DND-41 (cell line): Measurements from ENCODE around the gene PTPRN2.

Source experiments
- ATAC-seq: fragments of 200-7000 bp; cut with Tn5 transposase; 3 replicates; pipeline ENCODE4 v1.9.1; 2021; ENCODE audit warnings: low read depth; ENCODE audit not compliant: insufficient read depth
- DNase-seq: peaks from one replicate; pipeline ENCODE4 v3.0.0-alpha.2; 2020
- H2AFZ ChIP-seq: 2 replicates; pipeline ENCODE4 v1.6.0; 2012; ENCODE audit warnings: low read depth, low read length
- H3K27ac ChIP-seq: 2 replicates; pipeline ENCODE4 v1.5.1; 2012; ENCODE audit warnings: low read length, inconsistent platforms
- H3K27me3 ChIP-seq: fragments of 200-600 bp; sonication (generic); 2 replicates; pipeline ENCODE4 v1.6.0; 2012; ENCODE audit warnings: low read length, mild to moderate bottlenecking, inconsistent platforms; ENCODE audit not compliant: insufficient read depth, poor library complexity
- H3K36me3 ChIP-seq: 2 replicates; pipeline ENCODE4 v1.5.1; 2012; ENCODE audit warnings: low read length, inconsistent platforms; ENCODE audit not compliant: insufficient read depth
- H3K4me1 ChIP-seq: 2 replicates; pipeline ENCODE4 v1.5.1; 2012; ENCODE audit warnings: mild to moderate bottlenecking, low read length; ENCODE audit not compliant: insufficient read depth
- H3K4me2 ChIP-seq: 2 replicates; pipeline ENCODE4 v1.6.0; 2012; ENCODE audit warnings: mild to moderate bottlenecking, moderate library complexity, low read length, inconsistent platforms; ENCODE audit not compliant: insufficient read depth
- H3K4me3 ChIP-seq, 2 experiments: fragments of 200-600 bp in 1 of 2; shearing (Covaris generic) in 1 of 2; 2 replicates each; pipeline ENCODE4 v1.5.1; 2012 to 2016; ENCODE audit warnings: inconsistent platforms in 2 of 2, low read length in 2 of 2, mild to moderate bottlenecking in 2 of 2, low read depth in 1 of 2, moderate library complexity in 1 of 2
- H3K79me2 ChIP-seq: 2 replicates; pipeline ENCODE4 v1.6.0; 2012; ENCODE audit warnings: low read length, inconsistent platforms; ENCODE audit not compliant: insufficient read depth
- H3K9ac ChIP-seq: 2 replicates; pipeline ENCODE4 v1.6.0; 2012; ENCODE audit warnings: low read depth, mild to moderate bottlenecking, inconsistent platforms, low read length, moderate library complexity
- H3K9me3 ChIP-seq: 2 replicates; pipeline ENCODE4 v1.5.1; 2012; ENCODE audit warnings: low read length, moderate library complexity, mild to moderate bottlenecking, inconsistent platforms; ENCODE audit not compliant: insufficient read depth, severe bottlenecking
- H4K20me1 ChIP-seq: 2 replicates; pipeline ENCODE4 v1.6.0; 2012; ENCODE audit warnings: low read length; ENCODE audit not compliant: insufficient read depth
- EZH2 ChIP-seq: IDR thresholded peaks from 3 replicates; pipeline ENCODE4 v1.6.1; 2012; ENCODE audit warnings: borderline replicate concordance, low read depth, mild to moderate bottlenecking, moderate library complexity, low read length, inconsistent platforms; ENCODE audit not compliant: severe bottlenecking
- TF ChIP-seq, protein P1 (sequence below): IDR thresholded peaks from 2 replicates; pipeline ENCODE4 v1.5.1; 2012; ENCODE audit warnings: borderline replicate concordance, low read length, moderate library complexity, mild to moderate bottlenecking; ENCODE audit not compliant: poor library complexity, severe bottlenecking; ENCODE audit errors: extremely low read depth

The PTPRN2 gene

DNA sequence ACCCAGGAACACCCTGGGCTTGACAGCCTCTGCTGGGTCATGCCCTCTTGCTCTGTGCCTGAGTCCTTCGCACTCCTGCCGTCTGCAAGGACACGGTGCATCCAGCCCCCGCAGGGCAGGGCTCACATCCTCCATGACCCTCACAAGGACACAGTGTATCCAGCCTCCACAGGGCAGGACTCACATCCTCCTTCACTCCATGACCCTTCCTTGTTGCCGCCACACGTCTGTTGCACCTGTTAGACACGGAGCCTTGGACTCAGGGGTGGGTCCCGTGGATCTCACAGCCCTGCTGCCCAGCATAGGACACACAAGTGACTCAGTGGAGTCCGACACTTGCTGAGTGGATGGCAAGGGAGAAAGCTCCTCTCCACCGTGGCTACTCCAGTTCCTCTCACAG is 750.1 kb downstream of the PTPRN2 start:
- Histone ChIP-seq H3K79me2 (no peaks in the 10 kb centered on the region), H3K4me3 (no peak overlapping the region), H3K9me3 (peaks cover 7% of the 10 kb centered on the region), H3K4me2 (no peak overlapping the region), H4K20me1 (no peaks in the 10 kb centered on the region), H3K36me3 (no peaks in the 10 kb centered on the region), H2AFZ (no peak overlapping the region), H3K9ac (no peak overlapping the region), H3K27me3 (peaks cover 5% of the 10 kb centered on the region), H3K4me1 (no peaks in the 10 kb centered on the region), H3K27ac (no peak overlapping the region)
- no peak for ATAC-seq
- TF ChIP-seq, protein P1, sequence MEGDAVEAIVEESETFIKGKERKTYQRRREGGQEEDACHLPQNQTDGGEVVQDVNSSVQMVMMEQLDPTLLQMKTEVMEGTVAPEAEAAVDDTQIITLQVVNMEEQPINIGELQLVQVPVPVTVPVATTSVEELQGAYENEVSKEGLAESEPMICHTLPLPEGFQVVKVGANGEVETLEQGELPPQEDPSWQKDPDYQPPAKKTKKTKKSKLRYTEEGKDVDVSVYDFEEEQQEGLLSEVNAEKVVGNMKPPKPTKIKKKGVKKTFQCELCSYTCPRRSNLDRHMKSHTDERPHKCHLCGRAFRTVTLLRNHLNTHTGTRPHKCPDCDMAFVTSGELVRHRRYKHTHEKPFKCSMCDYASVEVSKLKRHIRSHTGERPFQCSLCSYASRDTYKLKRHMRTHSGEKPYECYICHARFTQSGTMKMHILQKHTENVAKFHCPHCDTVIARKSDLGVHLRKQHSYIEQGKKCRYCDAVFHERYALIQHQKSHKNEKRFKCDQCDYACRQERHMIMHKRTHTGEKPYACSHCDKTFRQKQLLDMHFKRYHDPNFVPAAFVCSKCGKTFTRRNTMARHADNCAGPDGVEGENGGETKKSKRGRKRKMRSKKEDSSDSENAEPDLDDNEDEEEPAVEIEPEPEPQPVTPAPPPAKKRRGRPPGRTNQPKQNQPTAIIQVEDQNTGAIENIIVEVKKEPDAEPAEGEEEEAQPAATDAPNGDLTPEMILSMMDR: no peak
- TF ChIP-seq EZH2: no peak
- no peak for DNase-seq

GRCh38 chr7:157837047-157837446 is 750.6 kb downstream of the PTPRN2 start:
- no peaks in the 10 kb centered on the region for H4K20me1 ChIP-seq
- H3K36me3 ChIP-seq: no peaks in the 10 kb centered on the region
- no peaks in the 10 kb centered on the region for H3K4me1 ChIP-seq
- H3K9me3 ChIP-seq: peaks cover 7% of the 10 kb centered on the region
- DNase-seq: no peak
- no peak overlapping the region for H3K9ac ChIP-seq
- ATAC-seq: no peak
- H3K4me2 ChIP-seq: no peak overlapping the region
- peaks cover 3% of the 10 kb centered on the region for H3K27me3 ChIP-seq
- no peak overlapping the region for H3K4me3 ChIP-seq
- no peak overlapping the region for H2AFZ ChIP-seq
- H3K27ac ChIP-seq: no peak overlapping the region
- H3K79me2 ChIP-seq: no peaks in the 10 kb centered on the region
- TF ChIP-seq EZH2: no peak

DNA sequence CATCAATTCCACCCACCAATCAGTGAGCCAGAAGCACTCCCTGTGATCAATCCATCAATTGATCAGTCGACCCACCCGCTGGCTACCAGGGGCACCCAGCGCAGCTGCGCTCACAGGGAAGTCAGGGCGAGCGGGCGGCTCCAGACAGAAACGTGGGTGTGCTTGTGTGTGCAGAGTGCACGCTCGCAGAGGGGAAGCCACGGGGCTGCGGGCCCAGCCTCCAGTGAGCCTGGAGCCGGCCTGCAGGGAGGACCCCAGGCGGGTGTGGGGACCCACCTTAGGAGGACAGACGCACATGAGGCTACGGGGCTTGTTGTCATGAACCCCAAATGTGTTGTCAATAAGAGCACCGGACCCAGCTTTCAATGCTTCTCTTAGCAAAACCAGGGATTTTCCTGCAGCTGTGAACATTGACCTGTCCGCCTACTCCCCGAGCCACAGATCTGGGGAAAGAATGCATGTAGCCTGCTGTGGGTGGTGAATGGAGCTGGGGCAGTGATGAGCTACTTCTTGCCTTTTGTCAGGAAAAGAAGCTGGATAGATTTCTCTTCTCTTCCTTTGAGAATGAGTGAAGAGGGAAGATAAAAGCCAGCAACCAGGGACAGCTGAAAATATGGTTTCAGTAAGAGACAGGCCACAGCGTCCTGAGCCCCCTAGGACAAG is 753.0 kb downstream of the PTPRN2 start:
- DNase-seq (no peak), ATAC-seq (no peak)
- no peak overlapping the region for H3K27ac ChIP-seq
- H3K36me3 ChIP-seq: no peaks in the 10 kb centered on the region
- H2AFZ ChIP-seq: no peak overlapping the region
- H3K79me2 ChIP-seq: no peaks in the 10 kb centered on the region
- H3K9ac ChIP-seq: no peak overlapping the region
- TF ChIP-seq, protein P1: no peak
- no peak for TF ChIP-seq EZH2
- H4K20me1 ChIP-seq: no peaks in the 10 kb centered on the region
- no peak overlapping the region for H3K4me2 ChIP-seq
- H3K9me3 ChIP-seq: no peaks in the 10 kb centered on the region
- no peaks in the 10 kb centered on the region for H3K4me1 ChIP-seq
- no peak overlapping the region for H3K4me3 ChIP-seq
- no peaks in the 10 kb centered on the region for H3K27me3 ChIP-seq

- no peaks in the 10 kb centered on the region for H3K4me1 ChIP-seq
- no peak for DNase-seq
- no peaks in the 10 kb centered on the region for H4K20me1 ChIP-seq
- no peak overlapping the region for H3K4me3 ChIP-seq
- no peak overlapping the region for H2AFZ ChIP-seq
- H3K36me3 ChIP-seq: no peaks in the 10 kb centered on the region
- H3K27me3 ChIP-seq: no peaks in the 10 kb centered on the region
- H3K4me2 ChIP-seq: no peak overlapping the region
- no peak for ATAC-seq
- TF ChIP-seq, protein P1: no peak
- TF ChIP-seq EZH2: no peak
- H3K9ac ChIP-seq: no peak overlapping the region
- no peak overlapping the region for H3K27ac ChIP-seq
- no peaks in the 10 kb centered on the region for H3K79me2 ChIP-seq
- H3K9me3 ChIP-seq: no peaks in the 10 kb centered on the region
These were observed 754.6 kb downstream of the PTPRN2 start for GRCh38 chr7:157832866-157833607.
